HG02970 (cell line): ENCODE data around the gene HDAC4.

ENCODE experiments used
- ATAC-seq: cut with Tn5 transposase; IDR thresholded peaks from one replicate; pipeline ENCODE4 v1.9.1; 2021; ENCODE audit warnings: mild to moderate bottlenecking, moderate library complexity, moderate number of reproducible peaks; ENCODE audit not compliant: unreplicated experiment, low FRiP score

HDAC4 gene

DNA sequence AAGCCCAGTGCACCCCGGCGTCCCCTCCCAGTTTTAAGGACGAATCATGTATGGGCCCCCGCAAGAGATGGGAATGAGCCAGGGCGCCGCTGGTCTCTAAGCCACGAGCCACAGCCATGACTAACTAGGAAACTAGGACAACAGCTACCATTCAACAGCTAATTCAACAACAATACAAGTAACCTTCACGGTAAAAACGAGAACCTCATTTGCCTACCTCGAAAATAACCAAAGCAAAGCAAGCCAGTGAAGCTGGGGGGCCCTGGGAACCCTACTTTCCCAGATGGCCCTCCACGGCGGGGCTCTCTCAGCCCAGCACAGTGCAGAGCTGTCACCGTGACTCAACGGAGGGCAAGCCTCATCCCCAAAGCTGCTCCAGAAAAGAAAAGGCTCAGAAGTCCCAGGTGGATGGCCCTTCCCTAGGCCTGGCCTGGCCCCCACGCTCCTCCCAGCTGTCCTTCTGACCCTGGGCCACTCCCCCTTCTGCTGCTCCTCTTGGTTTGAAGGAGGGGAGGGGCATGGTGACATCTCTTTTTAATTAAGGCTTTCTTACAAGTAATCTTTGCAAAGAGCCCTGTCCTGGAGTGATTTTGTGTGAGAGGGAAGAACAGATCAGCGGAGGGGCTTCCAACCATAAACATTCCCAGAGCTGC, 126.3 kb downstream of the HDAC4 start:
- no peak for ATAC-seq

- no peak for ATAC-seq
Measured at GRCh38 chr2:239273280-239274234, 127.3 kb downstream of the HDAC4 start.

DNA sequence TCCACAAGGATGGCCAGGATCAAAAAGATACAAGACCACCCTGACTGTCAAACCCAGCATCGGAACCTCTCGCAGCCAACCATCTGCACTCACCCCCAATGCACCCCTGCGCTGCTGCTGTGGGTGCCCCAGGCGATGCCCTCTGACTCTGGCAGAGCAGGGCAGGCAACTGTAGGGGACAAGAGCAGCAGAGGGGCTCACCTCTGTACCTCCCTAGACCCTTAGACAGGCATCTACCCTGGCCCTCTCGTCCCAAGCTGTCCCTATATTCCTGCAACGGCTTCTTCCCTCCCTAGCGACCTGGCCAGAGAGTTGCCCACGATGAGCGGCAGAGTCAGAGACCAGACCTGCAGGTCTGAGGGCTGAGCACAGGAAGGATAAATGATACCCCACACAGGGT, 128.2 kb downstream of the HDAC4 start:
- ATAC-seq, result no peak

GRCh38 chr2:239271882-239272281, 128.9 kb downstream of the HDAC4 start:
- no peak for ATAC-seq

GRCh38 chr2:239271471-239271870, 129.3 kb downstream of the HDAC4 start:
- ATAC-seq, result no peak

GRCh38 chr2:239269916-239270315, 130.9 kb downstream of the HDAC4 start:
- no peak for ATAC-seq

GRCh38 chr2:239269173-239269885, 131.5 kb downstream of the HDAC4 start:
- no peak for ATAC-seq

DNA sequence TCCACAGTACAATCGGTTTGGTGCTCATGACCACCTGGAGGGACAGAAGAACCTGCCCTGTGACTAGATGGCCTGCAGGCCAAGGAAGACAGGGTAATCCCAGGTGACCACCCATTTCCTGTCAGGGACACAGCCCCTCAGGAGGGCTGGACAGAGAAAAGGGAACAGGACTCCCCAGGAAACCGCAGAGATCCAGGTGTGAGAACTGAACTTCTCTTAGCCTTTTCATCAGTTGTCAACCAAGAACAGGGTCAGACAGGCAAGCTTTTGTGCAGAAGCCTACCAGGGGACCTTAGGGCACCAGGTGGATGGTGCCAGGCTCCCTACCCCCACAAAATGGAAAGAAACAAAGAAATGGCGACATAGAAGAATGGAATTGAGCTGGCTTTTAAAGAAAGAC, 132.3 kb downstream of the HDAC4 start:
- no peak for ATAC-seq

GRCh38 chr2:239268082-239268481, 132.7 kb downstream of the HDAC4 start:
- no peak for ATAC-seq

GRCh38 chr2:239267288-239267951, 133.4 kb downstream of the HDAC4 start:
- ATAC-seq, result peak; percentile 85

DNA sequence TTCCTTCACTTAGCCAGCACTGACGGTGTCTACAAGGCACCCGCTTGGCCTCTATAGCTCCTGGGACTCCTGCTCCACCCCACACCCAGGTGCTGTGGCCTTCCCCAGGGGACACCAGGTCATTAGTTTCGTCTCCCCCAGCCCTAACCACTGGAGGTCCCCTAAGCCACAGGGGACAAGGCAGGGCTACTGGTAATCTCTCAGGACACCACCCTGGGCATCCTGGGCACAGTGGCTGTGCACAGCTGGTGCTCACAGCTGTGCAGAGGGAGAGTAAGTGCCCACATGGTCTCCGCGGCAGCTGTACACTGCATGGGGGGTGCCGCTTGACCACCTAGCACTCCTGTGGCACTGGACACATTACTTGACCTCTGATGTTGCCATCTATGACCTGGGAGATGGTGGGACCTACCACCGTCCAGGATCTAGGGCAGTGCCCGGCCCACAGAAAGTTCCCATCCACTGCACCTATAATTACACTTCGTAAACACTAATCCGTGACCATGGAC, 134.0 kb downstream of the HDAC4 start:
- peak; percentile 8 for ATAC-seq

DNA sequence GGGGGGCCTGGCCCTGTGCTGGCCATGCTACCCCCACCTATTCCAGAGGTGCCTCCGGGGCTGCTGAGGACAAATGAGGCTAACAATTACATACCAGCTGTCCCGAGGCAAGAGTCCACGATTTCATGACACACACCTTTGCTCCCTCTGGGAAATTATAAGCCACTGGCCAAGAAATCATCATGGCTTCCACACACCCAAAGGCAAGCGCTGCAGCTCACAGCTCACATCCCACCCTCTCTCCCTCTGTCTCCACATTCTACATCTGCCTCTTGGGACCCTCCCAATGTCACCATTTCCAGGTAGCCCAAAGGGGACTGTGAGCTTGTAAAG, 134.4 kb downstream of the HDAC4 start:
- ATAC-seq, result no peak

- ATAC-seq, result no peak
Measured at GRCh38 chr2:239265681-239266433, 135.0 kb downstream of the HDAC4 start.

DNA sequence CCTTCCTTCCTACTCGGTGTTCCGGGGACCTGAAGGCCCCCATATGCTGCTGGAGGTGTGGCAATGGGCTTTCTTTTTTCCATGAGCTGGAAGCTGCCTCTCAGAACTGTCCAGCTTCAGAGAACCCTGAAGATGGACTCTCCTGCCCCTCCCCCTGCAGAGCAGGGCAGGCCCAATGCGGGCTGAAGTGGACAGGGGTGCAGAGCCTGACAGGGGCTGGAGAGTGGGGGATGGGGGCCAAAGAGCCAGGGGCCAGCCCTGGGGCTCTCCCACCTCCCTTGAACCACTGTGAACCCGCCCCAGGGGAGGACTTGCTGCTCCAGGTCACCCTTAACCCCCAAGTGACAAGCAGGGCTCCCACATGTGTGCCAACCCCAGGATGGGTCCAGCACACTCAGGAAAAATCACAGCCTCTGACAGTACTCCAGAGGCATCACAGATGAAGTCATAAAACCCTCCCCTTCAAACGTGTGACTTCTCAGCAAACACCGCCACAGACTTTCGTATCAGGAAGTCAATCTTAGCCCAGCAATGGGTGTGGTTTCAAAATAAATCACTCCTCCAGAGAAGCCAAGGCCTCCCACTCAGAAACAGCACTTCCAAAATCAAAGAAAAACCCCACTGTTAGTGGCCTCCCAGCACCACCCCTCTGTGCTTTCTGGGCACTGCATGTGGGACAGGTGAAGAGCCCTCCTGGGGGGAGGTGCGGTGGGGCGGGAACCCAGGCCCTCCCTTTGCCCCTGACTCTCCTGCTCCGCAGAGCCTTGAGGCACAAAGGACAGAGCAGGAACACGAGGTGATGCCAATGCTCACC, 135.8 kb downstream of the HDAC4 start:
- no peak for ATAC-seq

DNA sequence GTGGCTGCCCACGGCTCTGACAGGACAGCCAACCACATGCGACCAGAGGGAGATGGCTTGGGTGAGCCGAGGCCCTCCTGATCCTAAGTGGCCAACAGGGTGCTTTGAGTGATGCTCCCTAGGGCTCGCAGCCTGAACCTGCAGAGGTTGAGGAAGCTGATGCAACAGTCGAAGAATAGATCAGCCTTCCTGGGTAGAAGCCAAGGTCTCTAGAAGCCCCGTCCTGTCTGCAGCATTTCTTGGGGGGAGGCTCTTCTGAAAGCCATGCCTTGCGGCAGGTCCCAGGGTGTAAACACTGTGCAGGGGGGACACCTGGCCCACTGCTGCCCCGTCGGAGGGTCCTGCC, 136.4 kb downstream of the HDAC4 start:
- no peak for ATAC-seq

GRCh38 chr2:239263669-239264491, 136.9 kb downstream of the HDAC4 start:
- no peak for ATAC-seq

DNA sequence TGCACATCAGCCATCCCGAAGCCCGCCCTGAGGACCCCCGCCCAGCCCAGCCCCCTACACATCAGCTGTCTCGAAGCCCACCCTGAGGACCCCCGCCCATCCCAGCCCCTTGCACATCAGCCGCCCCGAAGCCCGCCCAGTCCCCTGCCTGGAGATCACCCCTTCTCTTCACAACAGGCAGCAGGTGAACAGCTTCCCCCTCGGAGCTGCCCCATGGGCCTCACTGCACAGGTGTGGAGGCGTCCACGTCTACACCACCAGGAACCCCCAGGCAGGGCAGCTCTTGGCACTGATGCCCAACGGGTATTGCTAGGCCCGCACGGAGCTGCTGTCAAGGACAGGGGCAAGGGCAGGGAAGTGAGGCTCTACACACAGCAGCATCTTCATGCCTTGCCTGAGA, 137.6 kb downstream of the HDAC4 start:
- ATAC-seq, result no peak

- ATAC-seq, result no peak
Measured at GRCh38 chr2:239262484-239263230, 138.2 kb downstream of the HDAC4 start.
